ENCODE data around the gene DNAJA3.
"Not testable (repeated sequence)": the region's sequence is repeated elsewhere in the genome, so short reads cannot be mapped to it uniquely, and the experiment has no call there.

DNAJA3 gene

GRCh38 chr16:4387781-4388180 is 37.9 kb upstream of the DNAJA3 start:
- no peak for DNase-seq

GRCh38 chr16:4388271-4389021 is 37.2 kb upstream of the DNAJA3 start:
- DNase-seq: no peak

GRCh38 chr16:4389051-4389955 is 36.4 kb upstream of the DNAJA3 start:
- DNase-seq: no peak

- DNase-seq: no peak
Measured at GRCh38 chr16:4390266-4391260, 35.1 kb upstream of the DNAJA3 start.

GRCh38 chr16:4391631-4392381 is 33.9 kb upstream of the DNAJA3 start:
- no peak for DNase-seq

GRCh38 chr16:4392382-4393239 is 33.1 kb upstream of the DNAJA3 start:
- no peak for DNase-seq

- DNase-seq: no peak
Measured at GRCh38 chr16:4393240-4393600, 32.4 kb upstream of the DNAJA3 start.

- not testable (repeated sequence) for DNase-seq
Measured at GRCh38 chr16:4393850-4394249, 31.8 kb upstream of the DNAJA3 start.

- DNase-seq: no peak
Measured at GRCh38 chr16:4395055-4395726, 30.5 kb upstream of the DNAJA3 start.

- no peak for DNase-seq
Measured at GRCh38 chr16:4399001-4399730, 26.5 kb upstream of the DNAJA3 start.

GRCh38 chr16:4401094-4401501 is 24.6 kb upstream of the DNAJA3 start:
- DNase-seq: no peak

- no peak for DNase-seq
Measured at GRCh38 chr16:4401510-4401909, 24.2 kb upstream of the DNAJA3 start.

- DNase-seq: peak; percentile 66
Measured at GRCh38 chr16:4402439-4403132, 23.1 kb upstream of the DNAJA3 start.

GRCh38 chr16:4403133-4403949 is 22.3 kb upstream of the DNAJA3 start:
- no peak for DNase-seq

GRCh38 chr16:4404247-4404966 is 21.3 kb upstream of the DNAJA3 start:
- DNase-seq: peak; percentile 35

GRCh38 chr16:4404967-4405696 is 20.5 kb upstream of the DNAJA3 start:
- DNase-seq: no peak
